ENCODE results near the gene SNCB. TPM values are rescaled to one million over a fixed set of nuclear protein-coding genes. Genes with fewer than 3 reads are reported as not detected.

Gene SNCB
- total and polyA plus RNA-seq, 2 donors from 2014 or later = not detected

DNA sequence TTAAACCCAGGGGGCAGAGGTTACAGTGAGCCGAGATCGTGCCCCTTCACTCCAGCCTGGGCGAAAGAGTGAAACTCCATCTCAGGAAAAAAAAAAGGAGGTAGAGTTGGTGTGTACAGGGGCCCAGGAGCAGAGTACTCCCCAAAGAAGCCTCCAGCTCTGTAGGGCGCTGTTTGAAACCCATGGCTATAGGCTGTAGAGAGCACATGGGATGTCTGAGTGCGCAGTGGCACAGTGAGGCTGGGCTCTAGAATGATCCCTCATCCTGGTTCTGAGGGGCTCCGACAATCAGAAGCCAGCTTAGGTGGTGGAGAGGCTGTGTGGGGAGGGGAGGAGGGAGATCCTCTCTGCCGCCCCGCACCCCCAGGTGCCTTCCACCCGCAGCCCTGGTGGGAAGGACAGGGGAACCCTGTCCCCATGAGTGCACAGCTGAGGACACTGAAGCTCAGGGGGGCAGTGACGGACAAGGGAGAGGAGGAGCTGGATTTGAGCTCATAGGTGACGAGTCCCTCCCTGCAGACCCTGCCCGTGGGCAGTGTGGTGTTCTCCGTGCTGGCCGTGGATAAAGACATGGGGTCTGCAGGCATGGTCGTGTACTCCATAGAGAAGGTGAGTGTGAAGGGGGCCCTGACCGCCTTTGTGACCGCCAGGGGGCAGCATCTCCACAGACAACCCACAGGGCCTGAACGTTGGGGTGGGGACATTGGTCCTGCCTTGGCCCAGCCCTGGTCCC lies 56.6 kb downstream of the SNCB start:
- no peaks in the 10 kb centered on the region for H3K4me1 ChIP-seq (ENCODE audit: control insufficient read depth in 2 of 3, insufficient read depth in 2 of 3, low read depth in 1 of 3, low read length in 3 of 3)
- H3K27me3 ChIP-seq (ENCODE audit: control insufficient read depth, insufficient read depth, low read length) = no peaks in the 10 kb centered on the region
- no peak overlapping the region for H3K4me3 ChIP-seq (ENCODE audit: low read length in 3 of 3)
- FAIRE-seq (no peak), DNase-seq (peak; percentile 51 to 86 (median 72))
- no peak overlapping the region for H3K27ac ChIP-seq (ENCODE audit: low read depth in 2 of 2, low read length in 2 of 2)
- H3K9me3 ChIP-seq (ENCODE audit: control insufficient read depth in 2 of 3, insufficient read depth in 1 of 3, low read length in 3 of 3) = no peaks in the 10 kb centered on the region
- no peak overlapping the region for H3K9ac ChIP-seq (ENCODE audit: low read length in 3 of 3)
- intact Hi-C loops (cut with DNase I) = no loop called here
- TF ChIP-seq, protein P1, sequence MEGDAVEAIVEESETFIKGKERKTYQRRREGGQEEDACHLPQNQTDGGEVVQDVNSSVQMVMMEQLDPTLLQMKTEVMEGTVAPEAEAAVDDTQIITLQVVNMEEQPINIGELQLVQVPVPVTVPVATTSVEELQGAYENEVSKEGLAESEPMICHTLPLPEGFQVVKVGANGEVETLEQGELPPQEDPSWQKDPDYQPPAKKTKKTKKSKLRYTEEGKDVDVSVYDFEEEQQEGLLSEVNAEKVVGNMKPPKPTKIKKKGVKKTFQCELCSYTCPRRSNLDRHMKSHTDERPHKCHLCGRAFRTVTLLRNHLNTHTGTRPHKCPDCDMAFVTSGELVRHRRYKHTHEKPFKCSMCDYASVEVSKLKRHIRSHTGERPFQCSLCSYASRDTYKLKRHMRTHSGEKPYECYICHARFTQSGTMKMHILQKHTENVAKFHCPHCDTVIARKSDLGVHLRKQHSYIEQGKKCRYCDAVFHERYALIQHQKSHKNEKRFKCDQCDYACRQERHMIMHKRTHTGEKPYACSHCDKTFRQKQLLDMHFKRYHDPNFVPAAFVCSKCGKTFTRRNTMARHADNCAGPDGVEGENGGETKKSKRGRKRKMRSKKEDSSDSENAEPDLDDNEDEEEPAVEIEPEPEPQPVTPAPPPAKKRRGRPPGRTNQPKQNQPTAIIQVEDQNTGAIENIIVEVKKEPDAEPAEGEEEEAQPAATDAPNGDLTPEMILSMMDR (IDR thresholded peaks at IDR 0.05; ENCODE audit: borderline replicate concordance, extremely low read depth, insufficient read depth) = peak; percentile 68
- H3K36me3 ChIP-seq (ENCODE audit: control insufficient read depth in 2 of 3, insufficient read depth in 3 of 3, low read length in 3 of 3) = no peaks in the 10 kb centered on the region

Small RNA genes lying within 50 kb of the gene (microRNA-seq; reads per million reads assigned to microRNA genes)
- not detected for gene MIR4281

Other genes starting within 250 kb of the SNCB start
- gene NOP16, start 241.9 kb downstream of the SNCB start, total RNA-seq = 18.1 TPM
- gene NOP16, start 241.9 kb downstream of the SNCB start, polyA plus RNA-seq (ENCODE audit: insufficient read depth, low read depth, low replicate concordance) = 32.1 TPM
- gene HIGD2A, start 241.8 kb downstream of the SNCB start, total RNA-seq = 105 TPM
- gene HIGD2A, start 241.8 kb downstream of the SNCB start, polyA plus RNA-seq (ENCODE audit: insufficient read depth, low read depth, low replicate concordance) = 344 TPM
- 76.3 TPM for gene CLTB, start 214.0 kb downstream of the SNCB start, total RNA-seq
- gene CLTB, start 214.0 kb downstream of the SNCB start, polyA plus RNA-seq (ENCODE audit: insufficient read depth, low read depth, low replicate concordance) = 151 TPM
- 31.7 TPM for gene FAF2, start 182.1 kb downstream of the SNCB start, total RNA-seq
- gene FAF2, start 182.1 kb downstream of the SNCB start, polyA plus RNA-seq (ENCODE audit: insufficient read depth, low read depth, low replicate concordance) = 11.1 TPM
- gene RNF44, start 93.1 kb downstream of the SNCB start, total RNA-seq = 61.8 TPM
- 12.5 TPM for gene RNF44, start 93.1 kb downstream of the SNCB start, polyA plus RNA-seq (ENCODE audit: insufficient read depth, low read depth, low replicate concordance)
- 4.2 TPM for gene CDHR2, start 81.2 kb downstream of the SNCB start, total RNA-seq
- 8.0 TPM for gene CDHR2, start 81.2 kb downstream of the SNCB start, polyA plus RNA-seq (ENCODE audit: insufficient read depth, low read depth, low replicate concordance)
- 1.3 TPM for gene GPRIN1, start 20.4 kb downstream of the SNCB start, total RNA-seq
- 0.45 TPM for gene GPRIN1, start 20.4 kb downstream of the SNCB start, polyA plus RNA-seq (ENCODE audit: insufficient read depth, low read depth, low replicate concordance)
- gene EIF4E1B, start 141 bp upstream of the SNCB start, total RNA-seq = not detected
- gene EIF4E1B, start 141 bp upstream of the SNCB start, polyA plus RNA-seq (ENCODE audit: insufficient read depth, low read depth, low replicate concordance) = not detected
- 34.3 TPM for gene TSPAN17, start 16.9 kb upstream of the SNCB start, total RNA-seq
- 32.1 TPM for gene TSPAN17, start 16.9 kb upstream of the SNCB start, polyA plus RNA-seq (ENCODE audit: insufficient read depth, low read depth, low replicate concordance)
- 1.5 TPM for gene UNC5A, start 180.0 kb upstream of the SNCB start, total RNA-seq
- not detected for gene UNC5A, start 180.0 kb upstream of the SNCB start, polyA plus RNA-seq (ENCODE audit: insufficient read depth, low read depth, low replicate concordance)

All from kidney (tissue), 14 donors.